Endothelial cell of umbilical vein (primary cell): ENCODE data around the gene SETMAR. TPM values are rescaled to one million over a fixed set of nuclear protein-coding genes. Genes with fewer than 3 reads are reported as not detected.

Experiments
- BruUV-seq: library from RNA; stranded (reverse); fragments of 400-500 nt; replicated peaks from 2 replicates; lab custom pipeline; 2021; lab: Mats Ljungman, UMichigan
- CTCF ChIA-PET: fragments of 300-600, 350-600 bp; sonication (Branson Sonifier 250); formaldehyde crosslinking; loops from one replicate; lab custom pipeline; 2021; ENCODE audit warnings: antibody characterized with exemption, inconsistent platforms; lab: Charles Lee
- POLR2A ChIA-PET: fragments of 300-600, 350-600 bp; sonication (Branson Sonifier 250); formaldehyde crosslinking; loops from one replicate; lab custom pipeline; 2021; ENCODE audit warnings: antibody characterized with exemption, inconsistent platforms; lab: Charles Lee
- DNase-seq: peaks from one replicate; pipeline ENCODE4 v3.0.0-alpha.2; 2011; ENCODE audit warnings: low read depth, low spot score
- FAIRE-seq: peaks from 2 replicates; lab custom pipeline; 2011; peaks lifted over from hg19 to GRCh38; lab: Jason Lieb, UNC
- H2AFZ ChIP-seq: 2 replicates; pipeline ENCODE4 v1.6.0; 2012; ENCODE audit warnings: low read depth, low read length, control low read depth, inconsistent platforms
- H3K27ac ChIP-seq: 2 replicates; pipeline ENCODE4 v1.5.1; 2011; ENCODE audit warnings: low read depth, mild to moderate bottlenecking, control low read depth, low read length, moderate library complexity; ENCODE audit not compliant: insufficient read depth
- H3K27me3 ChIP-seq, 2 experiments: 2 replicates each; pipeline versions ENCODE4 v1.6.0 to v1.6.1; 2011; ENCODE audit warnings: low read length in 2 of 2, mixed read lengths in 1 of 2; ENCODE audit not compliant: control insufficient read depth in 2 of 2, insufficient read depth in 2 of 2
- H3K36me3 ChIP-seq, 2 experiments: 2 replicates in 1 of 2; 3 replicates in 1 of 2; pipeline ENCODE4 v1.5.1; 2011; ENCODE audit warnings: low read length in 2 of 2, mild to moderate bottlenecking in 1 of 2, moderate library complexity in 1 of 2; ENCODE audit not compliant: control insufficient read depth in 2 of 2, insufficient read depth in 2 of 2; ENCODE audit errors: extremely low read depth in 1 of 2
- H3K4me1 ChIP-seq: 3 replicates; pipeline ENCODE4 v1.5.1; 2011; ENCODE audit warnings: mild to moderate bottlenecking, low read length; ENCODE audit not compliant: control insufficient read depth, insufficient read depth; ENCODE audit errors: extremely low read depth
- H3K4me2 ChIP-seq: 2 replicates; pipeline ENCODE4 v1.6.1; 2011; ENCODE audit warnings: low read length, control low read depth, mixed read lengths; ENCODE audit not compliant: insufficient read depth
- H3K4me3 ChIP-seq, 3 experiments: fragments of 200-600 bp in 1 of 3; sonication (generic), shearing (Covaris generic) in 1 of 3; replicated peaks in 1 of 3; 2 replicates each; pipeline ENCODE4 v1.5.1; 2011 to 2016; ENCODE audit warnings: control low read depth in 3 of 3, low read length in 3 of 3, mild to moderate bottlenecking in 2 of 3, inconsistent platforms in 1 of 3, low read depth in 1 of 3, moderate library complexity in 1 of 3; ENCODE audit not compliant: insufficient read depth in 1 of 3
- H3K79me2 ChIP-seq: 2 replicates; pipeline ENCODE4 v1.6.0; 2012; ENCODE audit warnings: low read length, inconsistent platforms; ENCODE audit not compliant: control insufficient read depth, insufficient read depth
- H3K9ac ChIP-seq: replicated peaks from 2 replicates; pipeline ENCODE3; 2011; ENCODE audit warnings: low read length, control low read depth; ENCODE audit not compliant: insufficient read depth; ENCODE audit errors: extremely low read depth
- H3K9me1 ChIP-seq: replicated peaks from 3 replicates; pipeline ENCODE4 v1.6.0; 2011; ENCODE audit warnings: mild to moderate bottlenecking, low read length; ENCODE audit not compliant: control insufficient read depth, insufficient read depth; ENCODE audit errors: extremely low read depth
- H3K9me3 ChIP-seq: replicated peaks from 2 replicates; pipeline ENCODE4 v1.5.1; 2012; ENCODE audit warnings: low read length, inconsistent platforms; ENCODE audit not compliant: control insufficient read depth, insufficient read depth
- H4K20me1 ChIP-seq: replicated peaks from 2 replicates; pipeline ENCODE3; 2011; ENCODE audit warnings: mild to moderate bottlenecking, low read length; ENCODE audit not compliant: control insufficient read depth, insufficient read depth; ENCODE audit errors: extremely low read depth
- EZH2 ChIP-seq: IDR thresholded peaks from 2 replicates; pipeline ENCODE4 v1.6.1; 2012; ENCODE audit warnings: borderline replicate concordance, low read depth, mild to moderate bottlenecking, moderate library complexity, low read length, inconsistent platforms; ENCODE audit not compliant: severe bottlenecking
- FOS ChIP-seq: IDR thresholded peaks from 2 replicates; pipeline ENCODE4 v1.6.1; 2011; ENCODE audit warnings: mild to moderate bottlenecking, low read length, moderate library complexity, borderline replicate concordance; ENCODE audit not compliant: insufficient read depth
- GATA2 ChIP-seq: IDR thresholded peaks from 2 replicates; pipeline ENCODE4 v1.7.0; 2011; ENCODE audit warnings: low read depth, mild to moderate bottlenecking, moderate library complexity, mixed read lengths, low read length; ENCODE audit not compliant: insufficient read length, insufficient read depth
- JUN ChIP-seq: IDR thresholded peaks from 2 replicates; pipeline ENCODE4 v1.6.1; 2011; ENCODE audit warnings: borderline replicate concordance, low read depth; ENCODE audit not compliant: insufficient read length, insufficient read depth
- MYC ChIP-seq: IDR thresholded peaks from one replicate; pipeline ENCODE4 v1.6.1; 2011; ENCODE audit warnings: mild to moderate bottlenecking, low read depth, low read length
- POLR2A ChIP-seq: IDR thresholded peaks from 2 replicates; pipeline ENCODE4 v1.6.1; 2012; ENCODE audit warnings: low read depth, mild to moderate bottlenecking, control low read depth, low read length
- POLR2AphosphoS5 ChIP-seq: IDR thresholded peaks from 2 replicates; pipeline ENCODE4 v1.6.1; 2012; ENCODE audit warnings: low read depth, mild to moderate bottlenecking, control low read depth, low read length, moderate library complexity; ENCODE audit not compliant: insufficient read depth
- dilution Hi-C: fragments of 300-500 bp; cut with MboI; formaldehyde crosslinking; loops from one replicate; pipeline ENCODE4 v1.15.0; 2019; ENCODE audit warnings: low sequenced_read_pairs; ENCODE audit not compliant: extremely low pct_ligation_motif_present
- intact Hi-C: fragments of 100-400 bp; cut with micrococcal nuclease; formaldehyde crosslinking; loops from one replicate; pipeline ENCODE4 v1.10.0; 2022
- polyA plus RNA-seq, 4 experiments: library from polyadenylated mRNA; depleted of rRNA in 3 of 4; stranded (reverse) in 3 of 4; unstranded in 1 of 4; fragments of >200 nt; gene quantifications; 2 replicates each; pipeline versions ENCODE4 v1.2.1 to v1.2.3, GENCODE V29; 2011 to 2012; ENCODE audit warnings: missing spikeins in 1 of 4
- total RNA-seq: library from RNA; stranded (reverse); gene quantifications from 2 replicates; pipeline ENCODE4 v1.2.3, GENCODE V29; 2021
- TF ChIP-seq, protein P1 (sequence below): IDR thresholded peaks from 2 replicates; pipeline ENCODE4 v1.6.1; 2011; ENCODE audit not compliant: insufficient read depth, insufficient read length
- TF ChIP-seq, protein P2 (sequence below), 2 donors: IDR thresholded peaks; 1 replicate in 1 of 2; 2 replicates in 1 of 2; pipeline ENCODE4 v1.5.1; 2011; ENCODE audit warnings: low read length in 2 of 2, mild to moderate bottlenecking in 2 of 2, moderate library complexity in 2 of 2, control low read depth in 1 of 2, inconsistent platforms in 1 of 2, low read depth in 1 of 2; ENCODE audit not compliant: insufficient read depth in 1 of 2; ENCODE audit errors: extremely low read depth in 1 of 2

Gene SETMAR
- total and polyA plus RNA-seq, 2 donors (not counting 3 experiments of a cell fraction or from before 2014, with no cell fraction given), result 9.6 to 15.4 TPM

DNA sequence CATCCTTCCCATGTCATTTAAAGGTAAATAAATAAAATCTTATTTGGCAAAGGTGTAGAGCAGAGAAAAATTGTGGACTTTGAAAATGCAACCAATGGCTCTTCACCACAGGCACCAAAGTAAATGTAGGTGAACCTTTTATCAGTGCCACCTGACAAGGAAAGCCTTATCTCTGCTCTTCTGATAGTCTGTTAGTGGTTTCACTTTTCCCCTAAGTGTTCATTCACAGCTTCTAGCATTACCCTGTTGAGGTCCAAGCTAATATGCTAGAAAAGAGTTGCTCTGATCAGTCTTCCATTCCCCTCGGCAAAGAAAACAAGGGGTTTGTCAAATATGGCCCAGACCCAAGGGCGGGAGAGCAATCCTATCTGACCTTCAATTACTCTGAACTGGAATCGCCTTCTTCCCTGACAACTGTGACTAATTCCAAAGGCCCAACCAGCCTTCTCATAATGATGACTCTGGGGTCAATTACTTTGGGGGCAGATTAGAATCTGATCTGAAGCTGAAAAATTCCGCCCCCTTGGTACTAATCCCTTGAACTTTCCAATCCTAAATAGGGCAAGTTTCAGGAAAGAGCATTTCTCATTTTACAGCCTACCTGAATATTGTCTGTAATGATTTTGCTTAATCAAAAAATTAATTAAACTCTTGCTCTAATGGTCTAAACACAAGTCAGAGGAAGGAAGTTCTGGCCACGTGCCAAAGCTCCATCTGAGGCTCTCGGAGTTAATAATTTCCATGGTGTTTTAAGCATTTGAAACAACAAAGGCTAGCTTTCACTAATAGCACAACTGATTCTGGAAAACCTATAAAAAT is 52.4 kb downstream of the SETMAR start:
- no peak overlapping the region for H3K4me3 ChIP-seq
- no peaks in the 10 kb centered on the region for H3K79me2 ChIP-seq
- H3K27ac ChIP-seq, result peak overlapping the region; percentile 16
- H3K9ac ChIP-seq, result no peak overlapping the region
- H4K20me1 ChIP-seq, result no peaks in the 10 kb centered on the region
- no TSS peak for BruUV-seq
- no peaks in the 10 kb centered on the region for H3K27me3 ChIP-seq
- H3K9me3 ChIP-seq, result no peaks in the 10 kb centered on the region
- intact Hi-C loops, result loop anchor here (1.0 kb wide), 1 partner anchor 137 kb away; no protein-coding TSS in a partner anchor
- peaks cover 19% of the 10 kb centered on the region for H3K4me1 ChIP-seq
- peak overlapping the region; percentile 56 for H3K4me2 ChIP-seq
- dilution Hi-C loops, result no loop called here
- H3K9me1 ChIP-seq, result no peaks in the 10 kb centered on the region
- ChIA-PET CTCF (interaction anchor here (0.8 to 8.1 kb wide), 2 partner anchors 114 to 277 kb away, joined by 3 to 348 read pairs; no protein-coding TSS in a partner anchor), POLR2A (no interaction called here)
- H3K36me3 ChIP-seq, result no peaks in the 10 kb centered on the region
- no peak for TF ChIP-seq MYC
- no peak for TF ChIP-seq JUN
- no peak for TF ChIP-seq POLR2AphosphoS5
- TF ChIP-seq, protein P1, sequence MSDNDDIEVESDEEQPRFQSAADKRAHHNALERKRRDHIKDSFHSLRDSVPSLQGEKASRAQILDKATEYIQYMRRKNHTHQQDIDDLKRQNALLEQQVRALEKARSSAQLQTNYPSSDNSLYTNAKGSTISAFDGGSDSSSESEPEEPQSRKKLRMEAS, result no peak
- no peak for TF ChIP-seq EZH2
- no peak for TF ChIP-seq POLR2A
- TF ChIP-seq FOS, result peak; percentile 52
- TF ChIP-seq, protein P2, sequence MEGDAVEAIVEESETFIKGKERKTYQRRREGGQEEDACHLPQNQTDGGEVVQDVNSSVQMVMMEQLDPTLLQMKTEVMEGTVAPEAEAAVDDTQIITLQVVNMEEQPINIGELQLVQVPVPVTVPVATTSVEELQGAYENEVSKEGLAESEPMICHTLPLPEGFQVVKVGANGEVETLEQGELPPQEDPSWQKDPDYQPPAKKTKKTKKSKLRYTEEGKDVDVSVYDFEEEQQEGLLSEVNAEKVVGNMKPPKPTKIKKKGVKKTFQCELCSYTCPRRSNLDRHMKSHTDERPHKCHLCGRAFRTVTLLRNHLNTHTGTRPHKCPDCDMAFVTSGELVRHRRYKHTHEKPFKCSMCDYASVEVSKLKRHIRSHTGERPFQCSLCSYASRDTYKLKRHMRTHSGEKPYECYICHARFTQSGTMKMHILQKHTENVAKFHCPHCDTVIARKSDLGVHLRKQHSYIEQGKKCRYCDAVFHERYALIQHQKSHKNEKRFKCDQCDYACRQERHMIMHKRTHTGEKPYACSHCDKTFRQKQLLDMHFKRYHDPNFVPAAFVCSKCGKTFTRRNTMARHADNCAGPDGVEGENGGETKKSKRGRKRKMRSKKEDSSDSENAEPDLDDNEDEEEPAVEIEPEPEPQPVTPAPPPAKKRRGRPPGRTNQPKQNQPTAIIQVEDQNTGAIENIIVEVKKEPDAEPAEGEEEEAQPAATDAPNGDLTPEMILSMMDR (IDR thresholded peaks at IDR 0.05; ENCODE audit: extremely low read depth in 1 of 2, insufficient read depth in 1 of 2, low read depth in 1 of 2, low read length in 2 of 2), result no peak
- peak; percentile 93 for TF ChIP-seq GATA2
- H2AFZ ChIP-seq, result no peak overlapping the region
- peak; percentile 55 for FAIRE-seq
- DNase-seq, result peak; percentile 79
